NCI-H82 (cell line): ENCODE data around the gene TRAPPC1.

Source experiments
- DNase-seq: peaks from one replicate; lab custom pipeline; 2025; lab: John Stamatoyannopoulos, UW

Gene TRAPPC1

DNA sequence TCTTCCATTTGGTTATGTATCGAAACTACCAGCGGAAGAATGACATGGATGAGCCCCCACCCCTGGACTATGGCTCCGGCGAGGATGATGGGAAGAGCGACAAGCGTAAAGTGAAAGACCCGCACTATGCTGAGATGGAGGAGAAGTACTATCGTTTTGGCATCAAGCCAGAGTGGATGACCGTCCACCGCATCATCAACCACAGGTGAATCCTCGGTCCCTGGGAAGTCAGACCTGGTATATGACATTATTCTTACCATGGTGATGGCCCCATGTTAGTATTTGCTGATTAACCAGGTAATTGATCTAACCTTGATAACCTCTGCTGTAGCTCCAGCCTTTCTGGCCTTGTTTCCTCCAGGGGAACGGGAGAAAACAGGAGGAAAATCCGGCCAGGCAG lies 34.7 kb downstream of the TRAPPC1 start:
- no peak for DNase-seq

DNA sequence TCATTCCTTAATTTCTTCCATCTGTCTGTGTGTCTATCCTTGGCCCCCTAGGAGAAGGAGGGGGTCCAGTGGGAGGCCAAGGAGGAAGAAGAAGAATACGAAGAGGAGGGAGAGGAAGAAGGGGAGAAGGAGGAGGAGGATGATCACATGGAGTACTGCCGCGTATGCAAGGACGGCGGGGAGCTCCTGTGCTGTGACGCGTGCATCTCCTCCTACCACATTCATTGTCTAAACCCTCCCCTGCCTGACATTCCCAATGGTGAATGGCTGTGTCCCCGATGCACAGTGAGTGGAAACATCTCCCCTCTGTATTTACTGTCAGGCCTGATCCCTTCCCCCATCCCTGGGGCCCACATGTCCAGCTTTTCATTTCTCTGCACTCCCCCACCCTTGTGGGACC lies 36.9 kb downstream of the TRAPPC1 start:
- DNase-seq: no peak

DNA sequence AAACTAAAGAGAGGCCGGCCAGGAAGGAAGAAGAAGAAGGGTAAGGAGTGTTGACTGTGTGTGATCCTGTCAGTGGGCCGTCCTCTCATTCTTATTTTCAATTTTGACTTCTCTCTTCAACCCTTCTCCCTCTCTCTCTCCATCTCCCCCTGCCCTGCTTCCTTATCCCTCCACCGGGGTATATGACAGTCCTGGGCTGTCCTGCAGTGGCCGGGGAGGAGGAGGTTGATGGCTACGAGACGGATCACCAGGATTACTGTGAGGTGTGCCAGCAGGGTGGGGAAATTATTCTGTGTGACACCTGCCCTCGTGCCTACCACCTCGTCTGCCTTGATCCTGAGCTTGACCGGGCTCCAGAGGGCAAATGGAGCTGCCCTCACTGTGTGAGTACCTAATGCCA lies 37.5 kb downstream of the TRAPPC1 start:
- DNase-seq: no peak

DNA sequence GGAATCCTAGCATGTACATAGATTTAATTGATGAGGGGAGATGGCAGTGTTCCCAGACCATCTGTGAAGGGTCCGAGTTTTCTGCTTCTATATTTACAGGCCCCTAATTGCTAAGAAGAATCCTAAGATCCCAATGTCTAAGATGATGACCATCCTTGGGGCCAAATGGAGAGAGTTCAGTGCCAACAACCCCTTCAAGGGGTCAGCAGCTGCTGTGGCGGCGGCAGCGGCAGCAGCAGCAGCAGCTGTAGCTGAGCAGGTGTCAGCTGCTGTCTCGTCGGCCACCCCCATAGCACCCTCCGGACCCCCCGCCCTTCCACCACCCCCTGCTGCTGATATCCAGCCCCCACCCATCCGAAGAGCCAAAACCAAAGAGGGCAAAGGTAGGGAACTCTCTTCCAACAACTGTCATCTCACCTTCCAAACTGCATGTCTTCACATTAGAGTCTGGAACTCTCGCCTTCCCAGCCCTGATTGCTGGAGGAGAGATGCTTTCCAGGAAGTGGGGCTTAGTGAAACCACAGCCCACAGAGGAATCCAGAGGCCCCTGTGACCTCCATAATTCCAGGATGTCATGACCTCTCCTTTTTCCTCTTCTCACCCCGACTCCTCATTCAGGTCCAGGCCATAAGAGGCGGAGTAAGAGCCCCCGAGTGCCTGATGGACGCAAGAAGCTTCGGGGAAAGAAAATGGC lies 38.4 kb downstream of the TRAPPC1 start:
- DNase-seq: no peak

DNA sequence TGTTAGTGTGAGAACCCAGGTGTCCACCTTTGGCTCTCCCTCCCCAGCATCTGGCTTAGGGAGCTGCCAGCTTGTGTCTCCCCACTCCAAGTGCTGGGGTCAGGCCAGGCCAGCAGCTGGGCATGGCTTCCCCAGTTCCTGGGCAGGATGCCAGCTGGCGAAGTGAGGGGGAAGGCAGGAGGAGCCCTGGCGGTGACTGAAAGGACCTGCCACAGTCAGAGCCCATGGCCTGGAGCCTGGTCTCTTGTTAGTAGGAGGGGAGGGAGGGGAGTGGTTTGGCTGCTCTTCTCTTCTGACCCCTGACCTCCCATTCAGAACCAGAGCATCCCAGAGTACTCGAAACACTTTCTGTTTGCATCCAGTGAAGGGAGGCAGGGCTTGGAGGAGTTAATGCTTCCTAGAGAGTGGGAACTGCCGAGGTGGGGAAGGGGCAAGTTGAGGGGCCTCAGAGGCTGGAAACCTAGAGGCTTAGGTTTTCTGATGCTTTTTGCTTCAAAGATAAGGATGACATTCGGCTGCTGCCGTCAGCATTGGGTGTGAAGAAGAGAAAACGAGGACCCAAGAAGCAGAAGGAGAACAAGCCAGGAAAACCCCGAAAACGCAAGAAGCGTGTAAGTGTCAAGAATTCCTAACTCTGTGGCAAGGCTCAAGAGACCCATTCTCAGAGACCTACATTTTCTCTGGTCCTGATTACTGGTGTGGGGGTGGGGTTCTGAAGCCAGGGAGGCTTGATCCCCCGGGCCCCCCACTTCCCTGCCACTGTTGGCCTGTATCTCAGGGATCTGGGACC lies 42.4 kb downstream of the TRAPPC1 start:
- DNase-seq: peak; percentile 96

DNA sequence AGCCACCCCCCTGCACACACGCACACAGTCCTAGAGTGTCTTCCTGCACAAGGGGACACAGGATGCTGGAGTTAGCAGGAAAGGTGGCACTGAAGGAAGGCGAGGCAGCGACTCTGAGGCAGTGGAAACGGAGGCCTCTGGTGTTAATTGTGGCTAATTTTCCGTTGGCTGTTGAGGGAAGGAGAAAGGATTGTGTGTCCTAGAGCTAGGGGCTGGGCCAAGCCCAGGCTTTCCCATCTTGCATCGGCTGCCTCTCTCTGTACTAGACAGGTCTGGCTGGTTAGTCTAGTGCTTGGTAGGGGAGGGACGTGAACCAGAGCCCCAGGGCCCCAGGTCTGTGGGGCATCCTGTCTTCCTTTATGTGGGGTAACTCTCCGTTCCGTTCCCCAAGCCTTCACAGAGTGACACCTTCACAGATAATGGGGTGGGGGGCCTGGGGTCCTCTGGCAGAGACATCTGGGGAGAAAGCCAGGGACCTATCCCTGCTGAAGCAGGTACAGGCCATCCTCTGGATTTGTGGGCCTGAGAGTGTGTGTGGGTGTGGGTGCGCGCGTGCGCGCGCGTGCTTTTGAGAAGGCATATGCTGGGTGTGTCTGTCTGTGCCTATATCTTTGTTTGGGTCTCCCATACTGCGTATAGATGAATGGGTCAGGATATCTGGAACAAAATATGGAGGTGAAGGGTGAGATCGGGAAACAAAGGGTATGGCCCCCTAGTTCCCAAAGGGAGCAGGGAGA lies 43.4 kb downstream of the TRAPPC1 start, which contains the start of gene CHD3:
Gene CHD3 (plus strand): TSS at position 606 of the 737 bp plus-strand sequence. CDS start 212 bp downstream, outside the sequence.
- DNase-seq: peak; percentile 53

DNA sequence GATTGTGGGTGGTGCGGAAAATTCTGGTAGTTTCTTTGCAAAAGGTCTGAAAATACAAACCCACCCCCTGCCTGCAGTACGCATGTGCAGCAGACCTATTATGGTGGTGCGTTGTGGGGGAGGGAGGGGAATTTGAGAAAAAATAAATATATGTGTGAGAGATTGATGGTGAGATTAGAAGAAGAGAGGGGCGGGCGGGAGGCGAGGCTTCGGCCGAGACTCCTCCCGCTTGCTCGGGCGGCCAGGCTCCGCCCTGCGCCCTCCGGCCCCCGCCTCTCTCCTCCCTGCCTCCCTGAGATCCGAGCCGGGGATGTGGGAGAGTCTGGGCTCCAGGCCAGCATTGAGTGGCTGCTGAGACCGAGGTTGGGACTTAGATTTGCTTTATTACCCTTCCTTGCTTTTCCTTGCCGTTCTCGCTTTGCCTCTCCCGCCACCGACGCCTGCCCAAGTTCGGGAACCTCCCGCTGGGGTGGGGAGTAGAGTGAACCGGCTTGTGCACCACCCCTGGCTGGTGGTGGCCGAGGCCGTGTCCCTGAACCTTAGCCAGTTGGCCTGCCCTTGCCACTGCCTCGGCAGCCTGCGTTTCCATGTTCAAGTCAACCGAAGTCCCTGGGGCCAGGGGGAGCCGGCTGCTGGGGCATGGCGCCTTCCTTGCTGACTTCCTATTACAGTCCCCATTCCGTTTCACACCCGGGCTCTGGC lies 44.1 kb downstream of the TRAPPC1 start:
- DNase-seq: peak; percentile 98

DNA sequence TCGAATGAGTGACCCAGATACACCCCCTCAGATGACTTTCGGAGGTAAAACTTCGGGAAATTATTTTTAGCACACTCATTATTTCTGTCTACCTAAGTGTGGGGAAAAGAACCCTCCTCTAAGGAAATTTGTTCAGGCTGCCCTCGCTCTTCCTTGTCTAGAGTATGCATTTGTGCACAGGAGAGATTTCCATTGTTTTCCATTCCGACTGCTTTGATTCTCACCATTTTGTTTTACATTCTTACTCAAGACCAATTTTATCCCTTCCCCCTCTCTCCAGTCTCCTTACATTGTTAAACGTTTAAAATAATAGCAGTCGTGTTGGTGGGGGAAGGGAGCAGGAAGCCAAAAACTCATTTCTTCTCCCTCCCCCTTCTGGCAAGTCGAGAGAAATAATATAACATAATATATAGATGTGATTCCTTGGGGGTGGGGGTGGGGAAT lies 44.7 kb downstream of the TRAPPC1 start:
- DNase-seq: no peak

DNA sequence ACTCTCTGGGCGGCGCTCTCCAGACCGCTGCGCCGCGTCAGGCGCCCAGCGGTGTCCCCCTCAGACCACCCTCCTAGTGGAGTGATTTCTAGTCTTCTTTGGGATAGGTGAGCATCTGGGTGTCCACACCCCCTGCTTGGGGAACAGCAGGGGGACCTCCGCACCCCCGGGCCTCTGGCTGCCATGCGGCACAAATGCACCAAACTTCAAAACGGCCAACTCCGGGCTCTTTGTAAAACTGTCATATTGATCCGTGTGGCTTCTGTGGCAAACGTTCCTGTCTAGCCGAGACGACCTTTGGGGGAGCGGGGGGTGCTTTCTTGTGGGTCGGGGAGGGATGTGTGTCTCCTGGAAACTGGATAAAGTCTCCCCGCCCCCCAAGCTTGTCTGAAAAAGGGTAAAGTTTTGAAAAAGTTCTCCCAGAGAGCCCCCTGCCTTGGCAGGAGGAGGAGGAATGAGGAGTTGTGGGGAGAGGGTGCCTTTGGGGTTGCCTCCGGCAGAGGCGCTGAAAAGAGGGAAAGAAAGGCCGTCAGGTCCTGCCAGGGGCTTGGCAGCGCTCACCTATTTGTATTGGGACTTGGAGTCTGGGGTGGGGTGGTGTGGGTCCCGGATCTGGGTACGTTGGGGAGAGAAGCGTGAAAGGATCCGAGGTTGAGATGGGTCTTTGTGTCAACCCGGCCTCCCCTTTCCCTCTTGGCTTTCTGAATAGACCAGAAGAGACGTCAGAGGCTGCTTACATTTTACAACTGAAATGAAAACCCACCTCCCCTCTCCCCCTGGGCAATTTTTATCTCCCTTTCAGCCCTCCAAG lies 45.3 kb downstream of the TRAPPC1 start:
- peak; percentile 69 for DNase-seq

DNA sequence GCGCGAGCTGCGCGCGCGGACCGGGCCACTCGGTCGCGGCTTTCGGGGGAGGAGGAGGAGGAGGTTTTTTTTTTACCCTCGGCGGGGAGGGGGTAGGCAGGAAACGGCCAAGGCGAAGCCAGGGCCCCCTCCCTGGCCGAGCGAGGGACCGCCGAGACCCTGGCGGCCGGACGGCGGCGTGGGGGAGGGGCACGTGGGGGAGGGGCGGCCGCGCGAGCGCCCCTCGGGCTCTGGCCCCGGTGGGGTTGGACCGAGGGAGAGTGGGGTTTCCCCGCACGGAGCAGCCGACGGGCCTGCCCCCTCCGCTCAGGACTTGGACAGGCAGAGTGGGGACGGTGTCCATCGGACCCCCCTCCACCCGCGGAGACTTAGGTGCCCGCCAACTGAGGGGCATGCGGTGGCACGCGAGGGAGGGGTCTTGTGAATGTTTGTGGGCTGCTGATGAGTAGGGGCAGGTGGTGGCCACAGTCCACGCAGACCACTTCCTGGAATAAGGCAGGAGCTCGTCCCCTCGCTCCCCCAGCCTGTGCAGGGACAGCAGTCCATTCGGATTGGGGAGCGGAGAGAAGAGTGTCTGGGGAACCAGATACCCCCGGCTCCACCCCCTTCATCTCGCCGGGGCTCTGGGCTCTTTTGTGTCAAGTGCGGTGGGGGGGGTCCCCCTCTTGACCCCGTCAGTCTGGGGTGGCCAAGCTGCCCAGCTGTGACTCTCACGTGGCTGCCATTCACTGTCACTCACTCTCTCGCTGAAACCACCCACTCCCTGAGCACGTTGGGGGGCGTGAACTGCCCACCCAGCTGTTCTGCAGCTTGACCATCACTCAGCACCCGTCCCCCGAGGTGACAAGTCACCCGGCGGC lies 46.1 kb downstream of the TRAPPC1 start:
- peak; percentile 77 for DNase-seq

DNA sequence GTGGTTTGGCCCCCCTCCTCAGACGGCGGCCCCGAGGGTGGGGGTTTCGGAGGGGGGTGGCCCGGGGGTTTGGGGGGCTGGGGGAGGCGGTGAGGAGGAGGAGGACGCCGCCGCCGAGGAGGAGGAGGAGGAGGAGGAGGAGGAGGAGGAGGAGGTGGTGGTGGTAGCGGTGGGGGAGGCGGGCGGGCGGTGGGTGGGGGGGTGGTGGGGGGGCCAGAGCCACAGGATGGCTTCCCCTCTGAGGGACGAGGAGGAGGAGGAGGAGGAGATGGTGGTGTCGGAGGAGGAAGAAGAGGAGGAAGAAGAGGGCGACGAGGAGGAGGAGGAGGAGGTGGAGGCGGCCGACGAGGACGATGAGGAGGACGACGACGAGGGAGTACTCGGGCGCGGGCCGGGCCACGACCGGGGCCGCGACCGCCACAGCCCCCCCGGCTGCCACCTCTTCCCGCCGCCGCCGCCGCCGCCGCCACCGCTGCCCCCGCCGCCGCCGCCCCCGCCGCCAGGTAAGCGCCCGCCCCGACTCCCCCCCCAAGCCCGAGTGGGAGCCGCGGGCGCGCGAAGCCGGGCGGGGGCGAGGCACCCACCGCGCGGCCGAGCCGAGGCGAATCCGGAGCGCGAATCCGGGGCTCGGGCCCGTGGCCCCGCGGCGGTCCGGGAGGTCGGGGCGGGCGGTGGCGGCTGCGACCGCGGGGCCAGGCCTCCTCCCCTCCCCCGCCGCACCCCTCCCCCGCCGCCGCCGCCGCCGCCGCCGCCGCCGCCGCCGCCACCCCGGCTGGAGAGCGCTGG lies 47.0 kb downstream of the TRAPPC1 start:
- peak; percentile 48 for DNase-seq

DNA sequence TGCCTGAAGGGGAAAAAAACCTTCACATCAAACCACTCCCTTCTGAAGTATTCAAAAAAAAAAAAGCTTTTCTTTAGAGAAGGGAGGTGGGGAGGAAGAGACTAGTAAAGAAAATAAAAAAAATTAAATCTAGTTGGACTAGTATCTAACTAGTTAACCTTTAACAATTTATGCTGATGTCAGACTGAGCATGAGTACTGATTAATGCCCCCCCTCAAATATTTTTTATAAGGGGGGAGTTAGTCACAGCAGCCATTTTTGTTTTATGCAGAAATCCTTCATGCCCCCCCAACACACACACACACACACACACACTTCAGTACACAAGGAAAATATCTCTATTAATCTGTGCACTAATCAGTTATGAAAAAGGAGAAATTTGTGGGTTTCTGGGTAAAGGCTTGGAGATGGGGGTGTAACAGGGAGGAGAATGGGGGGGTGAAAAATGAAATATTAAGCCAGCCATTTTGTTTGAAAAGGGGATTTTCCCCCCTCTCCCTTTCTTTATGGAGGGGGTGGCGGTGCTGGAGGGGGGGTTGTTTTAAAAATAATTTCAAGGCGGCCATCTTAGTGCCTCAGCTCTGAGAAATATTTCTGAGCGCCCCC lies 47.9 kb downstream of the TRAPPC1 start:
- peak; percentile 31 for DNase-seq

DNA sequence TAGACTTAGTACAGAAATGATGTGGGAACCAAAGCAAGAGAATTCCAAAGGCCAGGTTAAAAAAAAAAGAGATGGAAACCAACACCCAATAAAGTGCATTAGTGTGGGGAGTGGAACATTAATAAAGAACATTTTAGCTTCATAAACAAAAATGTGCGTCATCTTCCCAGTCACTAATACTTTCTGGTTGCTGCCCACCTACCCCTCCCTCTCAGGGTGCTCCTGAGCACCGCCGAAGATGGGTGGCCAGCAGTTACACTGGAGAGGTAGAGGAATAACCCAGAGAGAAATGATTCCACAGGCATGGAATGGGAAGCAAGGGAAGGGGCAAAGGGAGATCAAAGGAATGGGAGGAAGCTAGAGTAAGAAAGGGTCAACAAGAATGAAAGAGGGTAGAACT lies 49.1 kb downstream of the TRAPPC1 start:
- peak; percentile 42 for DNase-seq

DNA sequence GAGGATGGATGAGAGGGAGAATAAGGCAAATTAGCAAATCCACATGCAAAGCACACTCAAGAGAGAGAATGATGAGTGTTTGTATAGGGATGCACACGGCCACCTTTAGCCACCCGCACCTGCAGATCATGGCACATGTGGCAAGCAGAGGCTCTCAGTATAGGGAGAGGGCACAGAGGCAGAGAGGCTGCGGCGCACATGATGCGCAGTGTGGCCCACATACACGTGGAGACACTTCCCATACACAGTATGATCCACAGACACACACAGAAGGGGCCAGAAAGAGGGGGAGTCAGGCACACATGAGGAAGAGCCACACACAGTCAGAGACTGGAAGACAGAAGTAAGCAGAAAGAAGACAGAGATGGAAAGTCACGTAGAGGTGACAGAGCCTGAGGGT lies 49.7 kb downstream of the TRAPPC1 start:
- peak; percentile 59 for DNase-seq

DNA sequence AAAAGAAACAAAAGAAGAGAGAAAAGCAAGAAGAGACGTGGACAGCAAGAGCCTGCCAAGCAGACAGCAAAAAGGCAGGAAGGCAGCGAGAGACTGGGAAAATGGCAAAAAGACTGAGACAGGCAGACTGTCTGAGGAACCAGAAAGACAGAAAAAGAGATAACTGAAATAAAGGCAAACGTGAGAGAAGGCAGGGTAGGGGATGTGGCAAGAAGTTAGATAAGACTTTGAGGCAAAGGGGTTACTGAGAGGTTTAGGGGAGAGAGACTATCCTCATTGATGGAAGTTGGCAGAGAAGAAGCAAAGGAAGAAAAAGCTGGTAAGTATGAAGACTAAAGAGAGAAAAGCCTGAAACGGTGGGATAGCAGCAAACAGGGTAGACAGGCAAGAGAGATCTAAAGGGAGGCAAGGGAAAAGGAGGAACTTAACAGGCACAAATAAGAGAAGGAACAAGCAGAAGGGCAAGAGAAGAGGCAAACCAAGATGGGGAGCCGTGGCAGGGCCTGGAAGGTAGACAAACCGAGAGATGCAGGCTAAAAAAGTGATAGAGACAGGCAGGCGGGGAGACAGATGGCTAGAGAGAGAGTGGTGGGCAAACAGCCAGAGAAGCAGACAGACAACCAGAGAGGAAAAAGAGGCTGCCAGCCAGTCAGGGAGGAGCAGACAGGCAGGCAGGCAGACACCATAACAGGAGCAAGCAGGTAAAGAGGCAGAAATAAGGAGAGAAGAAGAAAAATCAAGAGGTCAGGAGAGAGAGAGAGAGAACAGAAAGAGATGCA lies 50.3 kb downstream of the TRAPPC1 start:
- peak; percentile 89 for DNase-seq
